Measurements from ENCODE around the gene NUP43.
"Not testable (repeated sequence)": the region's sequence is repeated elsewhere in the genome, so short reads cannot be mapped to it uniquely, and the experiment has no call there.

The NUP43 gene

GRCh38 chr6:149749082-149749593, 2.8 kb upstream of the NUP43 start:
- DNase-seq: not testable (repeated sequence)

- not testable (repeated sequence) for DNase-seq
Observed at GRCh38 chr6:149745252-149745651, 1.1 kb downstream of the NUP43 start.

- DNase-seq: no peak
Observed at GRCh38 chr6:149734915-149735314, 11.4 kb downstream of the NUP43 start.

- no peak for DNase-seq
Observed at GRCh38 chr6:149733089-149733720, 13.1 kb downstream of the NUP43 start.

- no peak for DNase-seq
Observed at GRCh38 chr6:149729824-149730223, 16.5 kb downstream of the NUP43 start.

GRCh38 chr6:149728499-149729234, 17.7 kb downstream of the NUP43 start:
- no peak for DNase-seq

- DNase-seq: no peak
Observed at GRCh38 chr6:149727793-149728498, 18.4 kb downstream of the NUP43 start.

- no peak for DNase-seq
Observed at GRCh38 chr6:149725785-149726184, 20.5 kb downstream of the NUP43 start.

- peak; percentile 32 for DNase-seq
Observed at GRCh38 chr6:149723771-149724417, 22.4 kb downstream of the NUP43 start.

- no peak for DNase-seq
Observed at GRCh38 chr6:149723262-149723661, 23.1 kb downstream of the NUP43 start.

GRCh38 chr6:149719531-149719930, 26.8 kb downstream of the NUP43 start:
- no peak for DNase-seq

GRCh38 chr6:149717588-149718458, 28.5 kb downstream of the NUP43 start, which contains the start of gene LATS1:
Gene LATS1, minus strand, starts transcription at chr6:149718101. Its CDS starts 15,975 bp downstream, at chr6:149702126.
- DNase-seq: peak; percentile 86

GRCh38 chr6:149717255-149717587, 29.1 kb downstream of the NUP43 start:
- DNase-seq: no peak

GRCh38 chr6:149716181-149716963, 30.0 kb downstream of the NUP43 start:
- DNase-seq: no peak

GRCh38 chr6:149714442-149714841, 31.9 kb downstream of the NUP43 start:
- no peak for DNase-seq

- DNase-seq: no peak
Observed at GRCh38 chr6:149711711-149712110, 34.6 kb downstream of the NUP43 start.

- no peak for DNase-seq
Observed at GRCh38 chr6:149701714-149702113, 44.6 kb downstream of the NUP43 start.

- DNase-seq: no peak
Observed at GRCh38 chr6:149699150-149699549, 47.2 kb downstream of the NUP43 start.

GRCh38 chr6:149698175-149698574, 48.2 kb downstream of the NUP43 start:
- DNase-seq: no peak

GRCh38 chr6:149696901-149697300, 49.4 kb downstream of the NUP43 start:
- no peak for DNase-seq

GRCh38 chr6:149694921-149695320, 51.4 kb downstream of the NUP43 start:
- peak; percentile 21 for DNase-seq

Data from NCI-H774 (cell line).